Measurements from ENCODE around the gene MORN1. TPM values are rescaled to one million over a fixed set of nuclear protein-coding genes. Genes with fewer than 3 reads are reported as not detected.

MORN1 gene
- total and polyA plus RNA-seq, 3 donors from 2014 or later: 30.4 to 34.5 (median 30.9) TPM

- WGBS, 2 donors: 92% methylated on average over 16 of the region's 16 CpGs; no CpG with 5 or more reads in 1 of the 2 donors
- TF ChIP-seq CTCF (IDR thresholded peaks at IDR 0.05) (no peak), POLR2A (IDR thresholded peaks at IDR 0.05) (no peak)
- Histone ChIP-seq H3K27ac (no peak overlapping the region), H3K4me1 (peaks cover 14% of the 10 kb centered on the region), H3K4me3 (no peak overlapping the region), H3K27me3 (no peaks in the 10 kb centered on the region), H3K9me3 (no peaks in the 10 kb centered on the region), H3K36me3 (ENCODE audit: low read depth, missing control alignments) (no peaks in the 10 kb centered on the region)
- intact Hi-C loops (cut with DNase I; ENCODE audit: low total_unique reads): no loop called here
- DNase-seq: no peak
Measured at GRCh38 chr1:2377751-2378440, 13.5 kb downstream of the MORN1 start.

GRCh38 chr1:2376931-2377672 lies 14.3 kb downstream of the MORN1 start:
- Histone ChIP-seq H3K27me3 (no peaks in the 10 kb centered on the region), H3K27ac (no peak overlapping the region), H3K4me3 (no peak overlapping the region), H3K36me3 (ENCODE audit: low read depth, missing control alignments) (no peaks in the 10 kb centered on the region), H3K9me3 (no peaks in the 10 kb centered on the region), H3K4me1 (peaks cover 14% of the 10 kb centered on the region)
- WGBS, 2 donors: 90% methylated on average over 20 to 25 of the region's 25 CpGs
- no peak for DNase-seq
- TF ChIP-seq POLR2A (IDR thresholded peaks at IDR 0.05) (no peak), CTCF (IDR thresholded peaks at IDR 0.05) (no peak)
- intact Hi-C loops (cut with DNase I; ENCODE audit: low total_unique reads): no loop called here

GRCh38 chr1:2376261-2376741 lies 15.1 kb downstream of the MORN1 start:
- intact Hi-C loops (cut with DNase I; ENCODE audit: low total_unique reads): no loop called here
- no peaks in the 10 kb centered on the region for H3K36me3 ChIP-seq (ENCODE audit: low read depth, missing control alignments)
- no peak overlapping the region for H3K27ac ChIP-seq
- no peak for TF ChIP-seq CTCF (IDR thresholded peaks at IDR 0.05)
- no peak for TF ChIP-seq POLR2A (IDR thresholded peaks at IDR 0.05)
- no peak overlapping the region for H3K4me3 ChIP-seq
- no peaks in the 10 kb centered on the region for H3K27me3 ChIP-seq
- no peaks in the 10 kb centered on the region for H3K9me3 ChIP-seq
- DNase-seq: no peak
- WGBS, 2 donors: 90 to 92% methylated on average over 6 to 23 of the region's 23 CpGs
- H3K4me1 ChIP-seq: peaks cover 8% of the 10 kb centered on the region

- no peak overlapping the region for H3K27ac ChIP-seq
- H3K9me3 ChIP-seq: no peaks in the 10 kb centered on the region
- H3K27me3 ChIP-seq: no peaks in the 10 kb centered on the region
- no peaks in the 10 kb centered on the region for H3K36me3 ChIP-seq (ENCODE audit: low read depth, missing control alignments)
- H3K4me1 ChIP-seq: peaks cover 4% of the 10 kb centered on the region
- intact Hi-C loops (cut with DNase I; ENCODE audit: low total_unique reads): no loop called here
- WGBS, 2 donors: 93 to 94% methylated on average over 7 of the region's 7 CpGs
- no peak overlapping the region for H3K4me3 ChIP-seq
- DNase-seq: no peak
- TF ChIP-seq CTCF (IDR thresholded peaks at IDR 0.05) (no peak), POLR2A (IDR thresholded peaks at IDR 0.05) (no peak)
Measured at GRCh38 chr1:2375923-2376260, 15.5 kb downstream of the MORN1 start.

All from testis (tissue), 3 donors.